Activated CD8-positive, alpha-beta memory T cell treated with anti-CD3 and anti-CD28 coated beads, Interleukin-2, amount 50 U/mL, for 48 hours (primary cell): ENCODE results near the gene PRDM5.
"Not testable (repeated sequence)": the region's sequence is repeated elsewhere in the genome, so short reads cannot be mapped to it uniquely, and the experiment has no call there.

ENCODE experiments used
- DNase-seq: peaks from one replicate; pipeline ENCODE4 v3.0.0-alpha.2; 2020

PRDM5 gene

GRCh38 chr4:120741636-120742035, 180.9 kb downstream of the PRDM5 start:
- not testable (repeated sequence) for DNase-seq

GRCh38 chr4:120736312-120736711, 186.2 kb downstream of the PRDM5 start:
- DNase-seq = no peak

GRCh38 chr4:120733968-120734367, 188.6 kb downstream of the PRDM5 start:
- no peak for DNase-seq

GRCh38 chr4:120733054-120733453, 189.5 kb downstream of the PRDM5 start:
- no peak for DNase-seq

- no peak for DNase-seq
Observed at GRCh38 chr4:120731561-120731960, 191.0 kb downstream of the PRDM5 start.

GRCh38 chr4:120730777-120731320, 191.7 kb downstream of the PRDM5 start:
- no peak for DNase-seq

- DNase-seq = no peak
Observed at GRCh38 chr4:120728892-120729675, 193.4 kb downstream of the PRDM5 start.

- DNase-seq = no peak
Observed at GRCh38 chr4:120725639-120726580, 196.6 kb downstream of the PRDM5 start.

GRCh38 chr4:120724656-120725055, 197.9 kb downstream of the PRDM5 start:
- no peak for DNase-seq

GRCh38 chr4:120723986-120724385, 198.5 kb downstream of the PRDM5 start:
- no peak for DNase-seq

GRCh38 chr4:120723105-120723504, 199.4 kb downstream of the PRDM5 start:
- no peak for DNase-seq

- DNase-seq = no peak
Observed at GRCh38 chr4:120722655-120723054, 199.9 kb downstream of the PRDM5 start.

- no peak for DNase-seq
Observed at GRCh38 chr4:120720354-120720934, 202.1 kb downstream of the PRDM5 start.

- no peak for DNase-seq
Observed at GRCh38 chr4:120718979-120719566, 203.5 kb downstream of the PRDM5 start.

- DNase-seq = no peak
Observed at GRCh38 chr4:120716346-120716745, 206.2 kb downstream of the PRDM5 start.

GRCh38 chr4:120714417-120715010, 208.0 kb downstream of the PRDM5 start:
- DNase-seq = no peak

GRCh38 chr4:120709991-120710390, 212.5 kb downstream of the PRDM5 start:
- DNase-seq = no peak

GRCh38 chr4:120704538-120704937, 218.0 kb downstream of the PRDM5 start:
- DNase-seq = no peak

GRCh38 chr4:120703908-120704307, 218.6 kb downstream of the PRDM5 start:
- no peak for DNase-seq

- no peak for DNase-seq
Observed at GRCh38 chr4:120699354-120699753, 223.2 kb downstream of the PRDM5 start.

- DNase-seq = no peak
Observed at GRCh38 chr4:120694973-120695372, 227.6 kb downstream of the PRDM5 start.

- DNase-seq = no peak
Observed at GRCh38 chr4:120693816-120694215, 228.7 kb downstream of the PRDM5 start.
